GM20431 (cell line): Measurements from ENCODE around the gene NINJ1.
"Not testable (repeated sequence)": the region's sequence is repeated elsewhere in the genome, so short reads cannot be mapped to it uniquely, and the experiment has no call there.

ENCODE experiments used
- in situ Hi-C: fragments of 300-500 bp; cut with MseI, MboI; formaldehyde crosslinking; loops from one replicate; pipeline ENCODE4 v1.15.0; 2020; ENCODE audit warnings: low sequenced_read_pairs; ENCODE audit not compliant: unreplicated experiment

Gene NINJ1

DNA sequence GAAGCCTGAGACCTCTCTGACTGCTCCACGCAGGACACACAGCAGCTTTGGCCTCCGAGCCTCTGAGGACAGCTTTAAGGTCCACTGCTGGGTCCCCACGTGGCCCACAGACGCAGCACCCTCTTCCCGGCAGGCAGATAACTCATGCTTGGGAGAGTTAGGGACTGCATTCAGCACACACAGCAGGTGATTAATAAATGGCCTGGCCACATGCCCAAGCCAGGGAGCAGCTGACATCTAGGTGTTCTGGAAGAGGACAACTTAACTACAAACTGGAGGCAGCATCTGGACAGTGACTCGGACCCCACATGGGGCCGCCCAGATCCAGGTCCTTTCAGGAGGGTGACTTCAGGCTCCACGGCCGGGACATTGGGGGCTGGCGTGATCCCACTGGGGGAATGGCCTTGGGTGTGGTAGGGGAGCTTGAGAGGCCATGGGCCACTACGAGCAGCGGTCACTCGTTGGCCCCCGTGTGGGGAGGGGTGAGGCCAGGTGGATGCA lies 11.3 kb downstream of the NINJ1 start:
- in situ Hi-C loops = no loop called here

DNA sequence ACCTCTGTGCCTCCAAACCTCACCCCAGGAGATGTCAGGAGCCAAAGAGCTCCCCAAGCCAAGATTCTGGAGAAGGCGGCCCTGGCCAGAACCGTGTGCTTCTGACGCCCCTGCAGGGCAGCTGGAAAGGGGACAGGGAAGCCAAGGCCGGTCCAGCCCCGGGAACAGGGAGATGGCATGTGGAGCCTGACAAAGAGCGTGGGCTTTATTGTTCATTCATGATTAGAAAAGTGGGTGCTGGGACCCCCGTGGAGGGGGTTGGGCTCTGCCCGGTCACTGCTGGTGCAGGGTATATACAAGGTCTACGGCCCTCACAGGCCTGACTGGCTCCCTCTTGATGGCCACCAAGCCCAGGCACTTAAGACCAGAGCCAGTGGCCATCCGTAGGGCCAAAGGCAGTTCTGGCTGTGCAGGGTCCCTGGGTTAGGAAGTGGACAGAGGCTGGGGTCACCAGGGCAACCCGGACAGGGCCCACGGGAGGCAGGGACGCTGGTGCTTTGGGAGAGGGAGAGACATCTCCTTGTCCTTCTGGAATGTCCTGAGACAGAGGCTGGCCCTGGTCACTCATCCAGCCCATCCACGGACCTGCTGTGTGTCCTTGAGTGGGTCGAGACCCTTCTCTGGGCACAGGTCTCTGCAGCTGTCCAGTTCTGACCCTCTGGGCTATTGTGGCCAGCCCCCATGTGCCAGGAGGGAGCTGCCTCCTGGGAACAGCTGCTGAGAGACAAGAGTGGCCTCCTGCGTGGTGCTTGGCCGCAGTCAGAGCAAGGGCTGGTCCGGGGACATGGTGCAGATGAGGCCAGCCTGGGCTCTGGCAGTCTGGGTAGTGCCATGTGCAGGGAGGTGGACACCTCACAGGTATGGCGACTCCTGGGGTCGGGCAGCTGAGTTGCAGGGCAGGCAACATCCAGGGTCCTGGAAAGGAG lies 12.5 kb downstream of the NINJ1 start:
- in situ Hi-C loops = no loop called here

DNA sequence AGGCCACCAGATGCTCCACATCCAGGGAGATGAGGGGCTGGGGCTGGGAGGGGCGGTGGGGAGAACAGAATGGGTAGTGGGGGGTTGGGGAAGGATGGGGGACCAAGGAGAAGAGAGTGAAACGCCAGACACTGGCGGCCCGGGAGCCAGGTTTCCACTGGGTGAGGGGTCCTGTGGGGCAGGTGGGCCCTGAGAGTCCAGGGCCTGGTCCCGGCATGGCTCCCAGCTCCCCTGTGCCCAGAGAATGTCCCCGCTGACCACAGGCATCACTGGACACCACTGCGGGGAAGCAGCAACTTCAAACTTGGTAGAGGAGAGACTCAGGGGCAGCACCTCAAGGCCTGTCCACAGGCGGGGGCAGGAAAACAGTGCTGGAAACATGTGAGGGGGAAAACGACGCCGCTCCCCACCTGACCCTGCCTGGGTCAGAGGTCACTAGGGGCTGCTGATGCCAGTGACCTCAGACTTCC lies 13.2 kb downstream of the NINJ1 start:
- in situ Hi-C loops = no loop called here

DNA sequence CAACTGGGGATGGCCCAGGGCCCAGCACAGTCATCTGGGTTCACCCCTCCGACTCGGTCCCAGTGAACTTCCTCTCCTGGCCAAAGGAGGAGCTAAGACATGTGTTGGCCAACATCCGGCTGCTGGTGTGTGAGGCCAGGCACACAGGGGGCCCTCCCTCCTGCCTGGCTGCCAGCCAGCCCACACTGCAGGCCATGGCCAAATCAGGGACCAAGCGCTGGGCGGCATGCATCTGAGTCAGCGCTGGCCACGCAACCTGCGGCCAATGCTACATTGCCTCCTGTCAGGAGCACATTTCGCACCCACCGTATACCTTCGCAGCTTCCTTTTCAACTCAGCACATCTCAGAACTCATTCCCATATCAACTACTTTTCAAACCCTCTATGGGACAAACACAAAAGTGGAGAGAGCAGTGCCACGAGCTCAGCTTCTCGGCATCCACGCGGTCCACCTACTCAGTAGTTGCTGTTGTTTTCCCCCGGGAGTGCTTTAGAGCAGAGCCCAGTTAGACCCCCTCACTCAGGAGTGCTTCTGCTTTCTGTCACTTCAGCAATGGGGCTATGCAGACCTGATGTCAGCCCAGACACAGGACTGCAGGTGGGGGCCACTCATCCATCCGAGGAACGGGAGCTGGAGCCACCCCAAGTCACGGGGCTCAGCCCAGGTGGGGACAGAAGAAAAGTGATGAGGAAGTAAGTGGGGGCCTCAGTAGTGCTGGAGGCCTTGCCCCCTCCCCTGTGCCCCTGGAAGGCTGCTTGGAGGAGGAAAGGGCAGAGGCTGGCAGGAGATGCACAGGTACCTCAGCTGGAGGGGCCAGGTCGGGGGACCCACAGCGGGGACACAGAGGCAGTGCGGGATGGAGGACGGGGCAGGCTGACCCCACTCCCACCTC lies 13.9 kb downstream of the NINJ1 start:
- in situ Hi-C loops = no loop called here

DNA sequence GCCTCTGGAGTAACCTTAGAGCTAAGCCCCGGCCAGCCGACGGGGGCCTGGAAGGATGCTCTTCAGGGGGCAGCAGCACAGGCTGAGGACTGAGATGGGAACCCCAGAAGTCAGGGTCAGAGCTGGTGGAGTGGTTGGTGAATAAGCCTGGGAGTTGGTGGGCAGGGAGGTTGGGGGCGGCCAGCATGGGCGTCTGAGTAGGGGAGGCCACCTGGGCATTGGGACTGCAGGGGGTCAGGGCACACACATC lies 14.4 kb downstream of the NINJ1 start:
- in situ Hi-C loops = no loop called here

DNA sequence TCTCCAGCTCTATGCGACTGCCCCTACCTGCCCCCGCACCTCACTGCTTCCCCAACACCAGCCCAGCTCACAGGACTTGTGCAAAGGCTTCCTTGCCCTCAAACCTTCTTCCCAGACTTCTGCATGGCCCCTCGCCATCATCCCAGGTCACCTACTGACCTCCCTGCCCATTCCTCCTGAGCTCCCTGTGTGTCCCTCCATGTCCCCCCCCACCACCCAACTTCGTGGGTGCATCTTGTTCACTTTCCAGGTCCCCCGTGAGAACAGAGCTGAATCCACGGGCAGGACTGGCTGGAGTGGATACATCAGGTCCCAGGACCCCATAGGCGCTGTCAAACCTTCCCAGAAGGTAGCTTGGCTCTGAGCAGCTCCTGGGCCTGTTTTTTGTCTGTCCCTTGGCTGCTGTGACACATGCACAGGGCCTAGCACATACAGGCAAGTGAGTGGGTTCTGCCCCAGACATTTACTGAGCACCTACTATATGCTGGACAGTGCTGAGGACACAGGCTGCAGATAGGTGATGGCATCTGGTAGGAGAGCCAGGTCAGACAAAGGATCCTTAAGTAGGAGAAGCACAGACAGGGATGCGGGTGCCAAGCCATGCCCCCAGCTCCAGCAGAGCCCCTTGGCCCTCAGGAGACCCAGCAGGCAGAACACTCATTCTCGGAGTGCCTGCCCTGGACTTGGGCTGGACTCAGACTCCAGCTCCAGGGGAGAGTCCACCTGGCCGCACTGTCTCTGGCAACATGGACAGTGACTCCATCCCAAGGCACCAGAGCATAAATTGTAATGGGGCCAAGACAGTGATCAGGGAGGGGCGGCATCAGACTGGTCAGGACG lies 15.0 kb downstream of the NINJ1 start:
- in situ Hi-C loops = no loop called here

DNA sequence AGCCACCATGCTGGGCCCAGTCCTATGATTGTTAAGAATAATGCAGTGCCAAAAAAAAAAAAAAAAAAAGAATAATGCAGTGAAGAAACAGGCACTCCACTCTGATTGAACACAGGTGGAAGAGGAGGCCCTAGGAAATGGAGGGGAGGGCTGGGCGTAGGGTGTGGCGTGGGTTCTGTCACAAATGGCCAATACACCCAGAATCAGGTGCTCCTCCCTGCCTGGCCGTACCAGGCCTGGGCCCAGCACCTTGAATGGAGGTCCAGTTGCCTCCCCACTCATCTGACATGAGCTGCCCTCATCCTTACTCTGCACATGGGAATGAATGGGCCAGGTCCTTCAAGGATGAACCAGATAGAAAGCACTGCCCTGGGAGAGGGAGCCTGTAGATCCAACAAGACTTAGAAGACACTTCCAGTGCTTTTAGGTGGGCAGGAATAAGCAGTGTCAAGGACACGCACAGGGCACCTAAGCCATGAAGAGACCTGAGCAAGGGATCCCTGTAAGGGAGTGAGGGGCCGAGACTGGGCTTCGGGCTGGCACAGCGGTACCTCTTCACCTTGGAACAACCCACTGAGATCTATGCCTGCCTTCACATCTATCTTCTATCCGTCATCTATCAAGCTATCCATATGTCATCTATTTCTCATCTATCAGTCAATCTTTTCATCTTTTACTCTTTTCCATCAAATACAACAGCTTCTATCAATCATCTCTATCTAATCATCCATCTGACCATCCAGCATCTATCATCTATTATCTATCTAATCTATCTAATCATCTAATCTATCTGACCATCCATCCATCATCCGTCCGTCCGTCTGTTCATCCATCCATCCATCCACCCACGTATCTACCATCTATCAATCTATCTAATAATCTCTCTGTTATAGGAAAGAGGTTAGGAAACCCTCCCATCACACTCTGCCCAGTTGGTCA lies 15.9 kb downstream of the NINJ1 start:
- in situ Hi-C loops = no loop called here

DNA sequence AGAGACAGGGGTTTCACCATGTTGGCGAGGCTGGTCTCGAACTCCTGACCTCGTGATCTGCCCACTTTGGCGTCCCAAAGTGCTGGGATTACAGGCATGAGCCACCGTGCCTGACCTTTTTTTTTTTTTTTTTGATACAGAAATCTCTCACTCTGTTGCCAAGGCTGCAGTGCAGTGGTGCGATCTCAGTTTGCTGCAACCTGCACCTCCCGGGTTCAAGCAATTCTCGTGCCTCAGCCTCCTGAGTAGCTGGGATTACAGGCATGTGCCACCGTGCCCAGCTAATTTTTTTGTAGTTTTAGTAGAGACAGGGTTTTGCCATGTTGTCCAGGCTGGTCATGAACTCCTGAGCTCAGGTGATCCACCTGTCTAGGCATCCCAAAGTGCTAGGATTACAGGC lies 16.5 kb downstream of the NINJ1 start:
- in situ Hi-C loops = not testable (repeated sequence)

DNA sequence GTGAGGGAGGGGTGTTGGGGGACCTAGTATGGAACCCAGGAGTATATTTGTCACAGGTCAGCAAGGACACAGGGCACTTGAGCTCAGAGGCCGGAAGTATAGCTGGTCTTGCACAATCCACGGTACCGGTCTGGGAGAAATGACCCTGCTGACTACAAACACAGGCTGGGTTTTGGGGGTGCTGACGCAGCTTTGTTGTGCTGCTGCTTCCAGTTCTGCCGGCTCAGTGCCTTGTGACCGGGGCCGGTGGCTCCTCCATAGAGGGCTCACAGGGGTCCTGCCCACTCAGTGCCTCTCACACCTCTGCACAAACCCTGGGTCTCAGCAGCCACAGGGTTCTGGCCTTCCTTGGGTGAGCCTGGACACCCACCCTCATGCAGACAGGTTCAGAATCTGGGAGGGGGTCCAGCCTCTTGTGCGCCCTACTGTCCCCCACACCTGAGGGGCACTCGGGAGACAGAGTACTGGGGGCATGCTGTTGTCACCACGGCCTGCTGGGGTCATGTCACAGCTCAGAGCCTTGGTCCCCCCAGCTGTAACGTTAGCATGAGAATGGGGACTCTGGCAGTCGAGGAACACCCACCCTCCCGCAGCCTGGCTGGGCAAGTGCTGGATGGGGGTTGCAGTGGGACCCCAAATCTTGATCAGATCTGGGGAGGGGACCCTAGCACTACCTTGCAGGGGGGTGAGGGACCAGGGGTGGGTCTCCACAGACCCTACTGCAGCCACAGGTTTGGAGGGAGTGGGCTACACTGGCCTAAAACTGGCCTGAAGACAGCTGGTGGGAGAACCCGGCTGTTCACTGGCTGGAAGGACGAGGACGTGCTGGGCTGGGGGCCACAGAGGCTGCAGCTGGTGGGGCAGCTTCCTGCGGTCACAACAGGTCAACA lies 17.7 kb downstream of the NINJ1 start:
- in situ Hi-C loops = no loop called here

DNA sequence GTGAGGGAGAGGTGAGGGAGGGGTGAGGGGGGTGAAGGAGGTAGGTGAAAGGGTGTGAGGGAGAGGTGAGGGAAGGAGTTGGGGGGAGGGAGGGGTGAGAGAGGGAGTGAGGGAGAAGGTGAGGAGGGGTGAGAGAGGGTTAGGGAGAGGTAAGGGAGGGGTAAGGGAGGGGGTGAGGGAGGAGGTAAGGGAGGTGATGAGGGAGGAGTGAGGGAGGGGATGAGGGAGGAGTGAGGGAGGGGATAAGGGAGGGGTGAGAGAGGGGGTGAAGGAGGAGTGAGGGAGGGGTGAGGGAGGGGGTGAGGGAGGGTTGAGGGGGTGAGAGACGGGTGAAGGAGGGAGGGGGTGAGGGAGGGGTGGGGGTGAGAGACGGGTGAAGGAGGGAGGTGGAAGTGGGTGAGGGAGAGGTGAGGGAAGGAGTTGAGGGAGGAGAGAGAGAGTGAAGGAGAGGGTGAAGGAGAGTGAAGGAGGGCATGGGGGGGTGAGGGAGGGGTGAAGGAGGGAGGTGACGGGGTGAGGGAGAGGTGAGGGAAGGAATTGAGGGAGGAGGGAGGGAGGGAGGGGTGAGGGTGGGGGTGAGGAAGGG lies 18.5 kb downstream of the NINJ1 start:
- in situ Hi-C loops = no loop called here

DNA sequence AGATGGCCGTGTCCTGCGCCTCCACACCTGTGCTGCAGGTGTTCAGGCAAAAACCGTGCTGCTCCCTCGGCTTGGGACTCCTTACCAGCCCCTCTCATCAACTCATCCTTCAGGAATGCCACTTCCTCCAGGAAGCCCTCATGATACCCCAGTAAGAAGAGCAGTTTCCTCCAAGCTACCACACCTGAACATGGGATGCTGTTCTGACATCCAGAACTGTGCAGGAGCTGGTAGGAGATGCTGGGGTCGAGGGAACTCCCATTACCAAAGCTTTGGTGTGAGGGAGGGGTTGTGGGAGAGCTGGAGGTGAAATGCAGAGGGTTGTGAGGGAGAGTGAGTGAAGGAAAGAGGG lies 19.1 kb downstream of the NINJ1 start:
- in situ Hi-C loops = no loop called here

DNA sequence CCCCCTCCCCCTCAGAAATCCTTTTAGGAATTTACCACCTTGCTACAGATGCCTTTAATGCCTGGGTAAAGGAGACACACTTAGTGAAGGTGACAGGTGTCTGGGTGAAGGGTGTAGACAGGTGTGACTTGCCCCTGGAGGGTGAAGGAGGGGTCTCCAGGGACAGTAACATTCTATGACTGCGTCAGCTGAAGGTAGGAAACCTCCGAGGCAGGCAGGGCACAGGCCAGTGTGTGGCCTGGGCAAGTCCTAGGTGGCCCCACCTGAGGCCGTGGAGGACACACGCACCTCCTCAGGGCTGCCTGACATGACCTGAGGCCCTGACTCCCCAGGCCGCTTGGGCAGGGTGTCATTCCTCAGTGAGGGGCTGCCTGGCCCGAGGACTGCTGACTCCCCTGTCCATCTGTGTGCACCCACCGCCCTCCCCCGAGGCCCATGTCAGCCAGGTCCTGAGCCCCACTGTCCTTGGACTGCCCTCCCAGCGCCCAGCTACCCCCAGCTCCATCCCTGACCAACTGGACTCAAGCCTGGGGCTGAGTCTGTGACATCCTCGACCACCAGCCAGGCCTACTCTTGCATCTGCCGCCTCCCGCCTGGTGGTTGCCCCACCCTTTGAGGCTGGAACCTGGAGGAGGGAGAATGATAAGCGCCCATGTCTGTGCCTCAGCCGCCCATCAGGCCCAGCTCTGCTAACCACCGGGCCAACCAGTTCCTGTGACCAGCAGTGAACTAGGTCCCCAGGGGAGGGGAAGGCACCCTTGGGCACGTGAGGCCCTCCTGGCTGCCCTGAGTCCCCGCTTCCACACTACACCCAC lies 19.7 kb downstream of the NINJ1 start:
- in situ Hi-C loops = no loop called here

DNA sequence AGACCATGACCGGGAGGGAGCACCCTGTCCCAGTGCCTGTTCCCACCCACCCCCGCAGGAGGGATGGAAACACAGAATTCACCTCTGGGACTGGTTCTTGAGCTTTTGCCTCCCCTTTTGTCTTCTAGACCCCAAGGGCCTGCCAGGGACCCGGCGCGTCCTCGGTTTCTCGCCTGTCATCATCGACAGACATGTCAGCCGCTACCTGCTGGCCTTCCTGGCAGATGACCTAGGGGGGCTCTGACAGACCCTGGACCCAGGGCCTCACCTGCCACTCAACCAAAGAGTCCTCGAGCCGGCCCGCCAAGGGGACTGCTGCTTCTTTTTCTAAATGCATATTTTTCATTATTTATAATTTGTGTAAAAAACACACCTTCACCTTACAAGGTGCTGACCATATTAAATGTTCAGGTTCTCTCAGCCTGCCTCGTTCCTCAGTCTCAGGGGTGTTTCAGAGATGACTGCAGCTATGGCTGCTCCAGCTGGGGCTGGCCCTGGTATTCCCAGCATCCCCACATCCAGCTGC lies 21.1 kb downstream of the NINJ1 start:
- in situ Hi-C loops = no loop called here

DNA sequence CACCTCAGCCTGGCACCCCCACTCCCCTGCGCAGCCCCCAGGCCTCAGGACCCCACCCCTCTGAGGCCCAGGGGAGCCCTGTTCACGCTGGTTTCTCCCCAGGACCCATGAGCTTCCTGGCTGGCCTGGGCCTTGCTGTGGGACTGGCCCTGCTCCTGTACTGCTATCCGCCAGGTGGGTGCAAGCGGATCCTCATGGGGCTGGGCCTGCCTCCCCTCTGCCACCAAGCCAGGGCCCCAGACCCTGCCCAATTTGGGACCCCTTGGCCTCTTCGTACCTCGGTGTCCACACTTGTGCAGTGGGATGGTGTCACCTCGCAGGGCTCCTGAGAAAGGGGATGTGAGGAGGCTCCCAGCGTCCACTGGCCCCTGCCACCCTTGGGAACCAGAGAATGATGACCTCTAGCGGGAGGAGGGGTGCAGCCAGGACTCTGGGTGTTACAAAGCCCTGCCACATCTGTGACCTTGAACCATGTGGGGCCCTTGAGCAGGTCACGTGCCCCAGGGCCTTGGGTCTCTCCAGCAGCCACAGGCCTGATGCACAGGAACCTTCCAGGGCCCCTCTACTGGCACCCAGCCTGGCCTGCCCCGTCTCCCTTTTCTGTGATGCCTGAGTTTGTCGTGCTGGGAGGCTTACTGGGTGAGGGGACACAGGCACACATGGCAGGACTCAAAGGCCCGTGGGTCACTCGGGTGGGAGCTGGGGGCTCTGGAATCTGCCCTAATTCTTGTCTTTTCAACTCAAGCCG lies 21.8 kb downstream of the NINJ1 start:
- in situ Hi-C loops = no loop called here

DNA sequence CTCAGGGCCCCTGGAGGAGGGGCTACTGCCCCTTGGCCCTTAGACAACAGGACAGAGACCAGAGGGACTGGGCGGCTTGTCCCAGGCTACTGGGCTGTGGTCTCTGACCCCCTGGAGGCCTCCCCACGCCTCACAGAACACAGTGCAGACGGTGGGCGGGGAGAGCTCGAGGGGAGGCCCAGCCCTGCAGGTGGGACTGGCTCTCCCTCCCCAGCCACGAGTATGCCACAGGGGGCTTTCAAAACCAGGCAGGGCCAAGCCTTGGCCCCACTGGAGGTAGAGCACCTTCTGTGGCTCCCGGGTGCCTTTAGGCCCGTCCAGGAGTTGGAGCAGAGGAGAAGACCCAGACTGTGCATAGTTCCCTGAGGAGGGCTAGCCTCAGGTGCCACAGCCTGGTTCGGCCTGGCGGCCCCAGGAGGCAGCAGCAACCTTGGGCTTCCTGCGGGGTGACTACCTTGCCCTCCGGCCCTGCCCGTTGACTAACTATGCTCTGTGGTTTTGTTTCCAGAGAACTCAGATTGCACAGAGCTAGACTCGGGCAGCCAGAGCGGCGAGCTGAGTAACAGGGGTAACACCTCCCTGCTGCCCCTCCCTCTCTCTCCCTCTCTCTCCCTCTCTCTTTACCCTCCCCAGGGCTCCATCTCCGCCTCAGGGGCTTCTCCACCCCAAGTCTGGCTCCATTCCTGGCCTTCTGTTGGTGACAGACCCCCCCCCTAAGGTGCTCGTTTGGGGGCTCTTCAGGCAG lies 22.5 kb downstream of the NINJ1 start:
- in situ Hi-C loops = no loop called here

DNA sequence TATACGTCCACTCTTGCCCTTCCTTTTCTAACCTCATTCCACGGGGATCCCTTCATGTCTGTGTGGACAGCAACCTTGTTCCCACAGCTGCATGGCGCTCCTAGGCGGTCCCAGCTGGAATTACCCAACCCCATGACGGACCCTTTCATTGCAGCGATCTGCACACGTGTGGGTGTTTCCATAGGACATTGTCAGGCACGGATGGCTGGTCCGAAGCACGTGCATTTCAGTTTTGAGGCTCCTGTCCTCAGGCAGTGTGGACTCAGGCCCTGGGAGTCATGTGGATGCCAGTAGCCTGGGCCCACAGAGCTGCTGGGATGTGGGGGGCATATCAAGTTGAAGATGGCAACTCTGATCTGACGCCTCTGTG lies 23.1 kb downstream of the NINJ1 start:
- in situ Hi-C loops = no loop called here
